HG02678 (cell line): ENCODE measurements around the gene PTBP1.

ENCODE experiments used
- ATAC-seq: cut with Tn5 transposase; IDR thresholded peaks from one replicate; pipeline ENCODE4 v1.9.1; 2021; ENCODE audit warnings: mild to moderate bottlenecking, moderate library complexity; ENCODE audit not compliant: unreplicated experiment

Gene PTBP1

GRCh38 chr19:795691-796581, 1.3 kb upstream of the PTBP1 start:
- ATAC-seq, result no peak

- peak; percentile 44 for ATAC-seq
Measured at GRCh38 chr19:797528-798414, 519 bp downstream of the PTBP1 start.

- ATAC-seq, result no peak
Measured at GRCh38 chr19:798415-799075, 1.3 kb downstream of the PTBP1 start.

GRCh38 chr19:799076-799881, 2.0 kb downstream of the PTBP1 start:
- no peak for ATAC-seq

- no peak for ATAC-seq
Measured at GRCh38 chr19:800360-801029, 3.2 kb downstream of the PTBP1 start.

- no peak for ATAC-seq
Measured at GRCh38 chr19:801030-801860, 4.0 kb downstream of the PTBP1 start.

GRCh38 chr19:801861-802497, 4.7 kb downstream of the PTBP1 start:
- ATAC-seq, result no peak

GRCh38 chr19:802498-803098, 5.3 kb downstream of the PTBP1 start:
- no peak for ATAC-seq

- no peak for ATAC-seq
Measured at GRCh38 chr19:803099-803561, 5.9 kb downstream of the PTBP1 start.

- ATAC-seq, result no peak
Measured at GRCh38 chr19:803686-804418, 6.6 kb downstream of the PTBP1 start.

- ATAC-seq, result no peak
Measured at GRCh38 chr19:804419-805165, 7.3 kb downstream of the PTBP1 start.

- no peak for ATAC-seq
Measured at GRCh38 chr19:805166-805551, 7.9 kb downstream of the PTBP1 start.

GRCh38 chr19:805600-806550, 8.6 kb downstream of the PTBP1 start:
- no peak for ATAC-seq

GRCh38 chr19:806815-807421, 9.7 kb downstream of the PTBP1 start:
- ATAC-seq, result no peak
